ENCODE measurements around the gene FBXO42. TPM values are rescaled to one million over a fixed set of nuclear protein-coding genes. Genes with fewer than 3 reads are reported as not detected.

Gene FBXO42
- total RNA-seq, 1 donor from 2014 or later, result 9.0 TPM

GRCh38 chr1:16326833-16327404 lies 25.4 kb downstream of the FBXO42 start:
- no peak for DNase-seq (ENCODE audit: low spot score)
- ATAC-seq, result no peak

DNA sequence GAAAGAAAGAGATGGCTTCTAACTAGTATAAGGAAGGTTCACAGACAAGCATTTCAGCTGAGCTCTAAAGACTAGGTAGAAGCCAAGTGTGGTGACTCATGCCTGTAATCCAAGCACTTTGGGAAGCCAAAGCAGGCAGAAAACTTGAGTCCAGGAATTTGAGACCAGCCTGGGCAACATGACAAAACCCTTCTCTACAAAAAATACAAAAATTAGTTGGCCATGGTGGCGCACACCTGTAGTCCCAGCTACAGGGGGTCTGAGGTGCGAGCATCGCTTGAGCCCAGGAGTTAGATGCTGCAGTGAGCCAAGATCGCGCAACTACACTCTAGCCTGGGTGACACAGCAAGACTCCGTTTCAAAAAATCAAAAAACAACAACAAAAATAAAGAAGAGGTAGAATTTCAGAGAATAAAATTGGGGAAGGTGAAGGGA lies 27.8 kb downstream of the FBXO42 start:
- ATAC-seq (peak; percentile 26), DNase-seq (ENCODE audit: low spot score) (no peak)

- ATAC-seq, result peak; percentile 40
- DNase-seq (ENCODE audit: low spot score), result peak; percentile 1
Measured at GRCh38 chr1:16321176-16321867, 31.0 kb downstream of the FBXO42 start.

DNA sequence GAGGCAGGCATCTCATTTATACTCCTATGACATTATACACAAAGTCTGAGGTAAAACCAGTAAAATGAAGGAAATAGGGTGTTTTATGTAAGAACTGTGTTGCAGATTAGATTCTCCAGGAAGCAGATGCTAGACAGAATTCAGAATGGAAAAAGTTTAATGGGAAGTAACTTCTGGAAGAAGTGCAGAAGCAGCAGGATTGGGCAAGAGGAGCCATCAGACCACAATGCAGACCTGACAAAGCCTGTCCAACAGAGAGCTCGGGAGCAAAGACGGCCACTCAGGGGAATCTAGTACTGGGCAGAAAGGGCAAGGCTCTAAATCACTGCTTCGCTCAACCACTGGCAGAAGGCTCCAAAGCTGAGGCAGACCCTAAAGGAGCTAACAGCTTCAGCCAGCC lies 33.7 kb downstream of the FBXO42 start:
- DNase-seq (ENCODE audit: low spot score) (no peak), ATAC-seq (peak; percentile 75)

DNA sequence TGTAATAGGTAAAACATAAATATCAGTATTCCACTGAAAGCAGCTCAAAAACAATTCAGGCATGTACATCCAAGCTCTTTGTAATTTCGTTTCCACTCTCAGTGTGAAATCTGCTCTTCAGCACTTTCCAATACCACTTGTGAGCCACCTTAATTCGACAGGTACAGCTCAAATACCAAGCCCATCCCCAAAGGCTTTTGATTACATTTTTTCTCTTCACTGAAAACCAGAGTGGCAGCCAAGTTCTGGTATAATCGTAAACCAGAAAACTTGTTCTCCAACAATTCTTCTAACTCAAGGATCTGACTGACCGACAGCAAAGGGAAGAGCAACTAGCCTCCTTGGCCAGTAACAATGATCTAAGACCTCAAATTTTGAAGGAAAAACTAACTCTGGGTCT lies 36.8 kb downstream of the FBXO42 start:
- no peak for DNase-seq (ENCODE audit: low spot score)
- no peak for ATAC-seq

- DNase-seq (ENCODE audit: low spot score), result no peak
- no peak for ATAC-seq
Measured at GRCh38 chr1:16307222-16307621, 45.1 kb downstream of the FBXO42 start.

- ATAC-seq, result no peak
Measured at GRCh38 chr1:16302709-16303627, 49.3 kb downstream of the FBXO42 start.

DNA sequence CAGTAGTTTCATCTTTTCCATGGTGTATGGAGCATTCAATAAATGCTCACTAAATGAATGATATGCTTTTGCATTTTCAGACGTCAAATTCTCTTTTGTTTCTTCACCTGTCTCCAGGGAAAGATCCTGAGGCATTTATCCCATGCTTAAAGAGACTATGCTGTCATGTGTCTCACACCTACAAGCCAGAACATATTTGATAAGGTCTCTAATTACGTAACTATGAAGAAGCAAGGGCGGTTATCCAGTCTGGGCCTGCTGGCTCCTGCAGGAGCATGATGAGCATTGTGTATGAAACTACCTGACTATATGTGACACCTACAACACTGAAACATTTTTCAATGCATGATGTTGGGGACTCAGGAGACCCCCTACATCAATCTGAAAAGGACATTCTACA lies 51.8 kb downstream of the FBXO42 start:
- DNase-seq (ENCODE audit: low spot score) (no peak), ATAC-seq (peak; percentile 31)

More at GRCh38 chr1:16302709-16303627, 49.3 kb downstream of the FBXO42 start:
- no peak for DNase-seq (ENCODE audit: low spot score)

- DNase-seq (ENCODE audit: low spot score) (no peak), ATAC-seq (peak; percentile 60)
Measured at GRCh38 chr1:16298653-16299052, 53.6 kb downstream of the FBXO42 start.

- DNase-seq (ENCODE audit: low spot score), result no peak
- ATAC-seq, result no peak
Measured at GRCh38 chr1:16296643-16297042, 55.6 kb downstream of the FBXO42 start.

DNA sequence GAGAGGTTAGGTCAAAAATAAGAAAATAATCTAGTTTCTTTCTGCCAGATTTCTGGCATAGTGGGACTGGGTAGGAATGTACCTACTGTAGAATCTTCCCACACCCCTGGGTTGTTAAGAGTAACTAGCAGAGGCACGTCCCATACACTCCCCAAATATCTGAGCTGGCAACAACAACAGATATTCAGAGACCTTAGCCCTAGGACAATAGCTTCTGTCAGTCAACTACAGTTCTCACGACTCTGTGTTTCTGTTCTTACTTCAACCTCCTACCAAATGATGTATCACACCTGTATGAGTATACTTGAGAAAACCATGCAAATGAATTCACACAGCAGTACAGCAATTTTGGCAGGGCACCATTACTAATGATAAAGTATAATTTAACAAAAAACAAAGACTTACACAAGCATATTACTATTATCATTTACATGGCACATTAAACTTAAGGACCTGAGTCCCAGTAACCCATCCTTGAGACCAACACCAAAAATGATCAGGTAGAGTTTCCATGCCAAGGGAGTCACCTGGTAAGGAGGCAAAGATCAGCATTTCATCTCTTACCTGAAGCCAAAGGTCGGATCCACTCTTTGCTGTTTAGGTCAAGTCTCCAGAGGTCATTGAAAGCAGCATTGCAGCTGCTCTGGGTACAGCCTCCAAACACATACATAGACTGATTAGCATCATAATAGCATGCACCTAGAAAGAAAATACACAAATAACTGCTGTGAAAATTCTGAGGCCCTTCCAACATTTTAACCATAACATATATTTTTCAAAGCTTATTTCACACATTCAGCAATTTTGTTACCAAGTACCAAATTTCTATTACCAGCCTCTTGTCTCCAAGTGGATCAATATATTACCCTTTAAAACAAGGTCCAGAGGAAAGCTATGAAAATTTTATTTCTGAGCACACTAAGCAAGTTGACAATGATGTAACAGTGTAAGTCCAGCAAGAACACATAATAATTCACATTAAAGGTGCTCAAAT lies 57.8 kb downstream of the FBXO42 start:
- peak; percentile 63 for ATAC-seq
- DNase-seq (ENCODE audit: low spot score), result no peak

- DNase-seq (ENCODE audit: low spot score) (no peak), ATAC-seq (peak; percentile 31)
Measured at GRCh38 chr1:16293538-16293937, 58.7 kb downstream of the FBXO42 start.

DNA sequence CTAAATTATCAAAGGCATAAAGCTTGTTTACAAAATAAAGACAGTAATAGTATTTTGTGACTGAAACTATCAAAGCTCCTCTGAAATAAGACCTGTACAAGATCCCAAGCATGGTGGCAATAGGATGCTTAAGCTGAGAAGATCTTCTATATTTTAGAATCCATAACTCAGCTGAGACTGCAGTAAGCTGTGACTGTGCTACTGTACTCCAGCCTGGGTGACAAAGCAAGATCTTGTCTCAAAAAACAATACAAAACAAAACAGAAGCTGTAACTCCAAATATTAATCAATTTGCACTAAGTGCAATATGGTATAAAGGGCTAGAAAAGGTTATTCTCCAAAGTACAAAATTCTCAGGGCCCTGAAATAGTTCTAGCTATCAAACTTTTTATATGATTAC lies 59.5 kb downstream of the FBXO42 start:
- ATAC-seq (no peak), DNase-seq (ENCODE audit: low spot score) (no peak)

- ATAC-seq, result no peak
- no peak for DNase-seq (ENCODE audit: low spot score)
Measured at GRCh38 chr1:16289959-16290358, 62.3 kb downstream of the FBXO42 start.

DNA sequence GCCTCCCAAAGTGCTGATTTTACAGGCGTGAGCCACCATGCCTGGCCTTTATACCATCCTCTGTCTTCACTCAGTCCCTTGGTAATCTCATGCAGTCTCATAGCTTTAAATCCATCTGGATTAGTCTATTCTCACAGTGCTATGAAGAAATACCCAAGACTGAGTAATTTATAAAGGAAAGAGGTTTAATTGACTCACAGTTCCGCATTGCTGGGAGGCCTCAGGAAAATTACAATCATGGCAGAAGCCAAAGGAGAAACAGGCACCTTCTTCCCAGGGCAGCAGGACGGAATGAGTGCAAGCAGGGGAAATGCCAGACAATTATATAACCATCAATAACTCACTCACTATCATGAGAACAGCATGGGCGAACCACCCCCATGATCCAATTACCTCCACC lies 66.2 kb downstream of the FBXO42 start:
- DNase-seq (ENCODE audit: low spot score) (no peak), ATAC-seq (no peak)

DNA sequence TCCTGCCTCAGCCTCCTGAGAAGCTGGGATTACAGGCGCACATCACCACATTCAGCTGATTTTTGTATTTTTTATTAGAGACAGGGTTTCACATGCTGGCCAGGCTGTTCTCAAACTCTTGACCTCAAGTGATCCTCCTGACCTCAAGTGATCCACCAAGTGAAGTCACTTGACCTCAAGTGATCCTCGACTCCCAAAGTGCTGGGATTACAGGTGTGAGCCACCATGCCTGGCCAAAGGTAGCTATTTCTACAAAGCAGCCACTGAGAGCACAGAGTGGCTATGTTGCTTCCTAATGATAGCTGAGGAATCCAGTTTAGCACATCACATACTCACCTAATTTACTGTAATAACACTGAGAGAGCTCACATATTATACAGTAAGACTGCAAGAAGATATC lies 70.5 kb downstream of the FBXO42 start:
- DNase-seq (ENCODE audit: low spot score) (no peak), ATAC-seq (no peak)

GRCh38 chr1:16279186-16279585 lies 73.1 kb downstream of the FBXO42 start:
- ATAC-seq (no peak), DNase-seq (ENCODE audit: low spot score) (no peak)

DNA sequence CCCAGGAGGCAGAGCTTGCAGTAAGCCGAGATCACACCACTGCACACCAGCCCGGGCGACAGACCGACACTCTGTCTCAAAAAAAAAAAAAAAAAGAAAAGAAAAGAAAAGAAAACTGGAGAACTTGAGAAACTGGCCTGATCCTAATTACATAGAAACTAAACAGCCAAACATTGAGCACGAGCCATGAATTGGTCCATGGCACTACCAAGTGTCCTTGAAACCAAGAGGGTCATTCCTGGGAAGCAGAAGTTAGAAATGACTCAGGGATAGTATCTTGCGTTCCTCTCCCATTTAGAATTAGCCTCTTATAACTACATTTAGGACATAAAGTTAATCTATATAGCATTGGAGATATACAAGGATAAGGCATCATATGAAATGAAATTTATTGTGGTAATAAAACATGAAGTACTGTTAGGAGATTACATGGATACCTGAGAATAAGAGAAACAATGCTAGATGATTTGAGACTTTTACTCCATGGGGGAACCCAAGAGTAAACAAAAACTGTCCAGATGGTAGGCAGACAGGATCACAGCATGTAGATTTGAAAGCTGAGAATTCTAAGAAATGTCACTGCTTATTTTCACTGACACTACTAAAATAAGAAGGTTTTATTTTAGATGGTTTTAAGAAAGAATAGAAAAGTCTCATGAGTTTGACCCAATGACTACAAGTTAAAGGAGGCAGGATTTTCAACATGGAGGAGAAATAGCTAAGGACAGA lies 75.8 kb downstream of the FBXO42 start:
- DNase-seq (ENCODE audit: low spot score) (no peak), ATAC-seq (no peak)

- no peak for ATAC-seq
- DNase-seq (ENCODE audit: low spot score), result no peak
Measured at GRCh38 chr1:16275591-16275990, 76.7 kb downstream of the FBXO42 start.

DNA sequence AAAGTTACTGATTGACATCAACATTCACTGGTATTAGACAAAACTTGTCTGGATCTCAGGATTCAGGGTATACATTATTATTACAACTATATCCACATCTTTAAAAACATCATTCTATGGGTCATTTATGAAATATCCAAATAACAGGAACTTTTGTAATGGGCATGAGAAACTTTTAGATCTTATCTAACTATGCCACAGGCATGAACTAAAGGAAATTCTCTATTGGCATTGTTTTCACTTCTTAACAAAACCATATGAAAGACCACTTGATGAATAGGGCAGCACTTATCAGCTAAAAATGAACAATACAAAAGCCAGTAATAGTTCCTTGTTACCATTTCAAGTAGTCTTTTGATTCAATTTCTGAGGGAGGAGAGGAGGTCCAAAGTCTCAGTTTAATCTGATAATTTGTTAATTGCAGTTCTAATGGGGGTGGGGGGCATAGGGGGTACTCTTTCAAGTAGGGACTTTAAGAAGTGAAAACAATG lies 84.5 kb downstream of the FBXO42 start:
- DNase-seq (ENCODE audit: low spot score) (no peak), ATAC-seq (no peak)

All from left lobe of liver (tissue), 2 donors.